Pons (tissue), 1 donor: Measurements from ENCODE around the gene ESYT2.

ENCODE experiments used
- DNase-seq: peaks from one replicate; pipeline ENCODE4 v3.0.0-alpha.2; 2016; ENCODE audit warnings: low spot score

The ESYT2 gene

DNA sequence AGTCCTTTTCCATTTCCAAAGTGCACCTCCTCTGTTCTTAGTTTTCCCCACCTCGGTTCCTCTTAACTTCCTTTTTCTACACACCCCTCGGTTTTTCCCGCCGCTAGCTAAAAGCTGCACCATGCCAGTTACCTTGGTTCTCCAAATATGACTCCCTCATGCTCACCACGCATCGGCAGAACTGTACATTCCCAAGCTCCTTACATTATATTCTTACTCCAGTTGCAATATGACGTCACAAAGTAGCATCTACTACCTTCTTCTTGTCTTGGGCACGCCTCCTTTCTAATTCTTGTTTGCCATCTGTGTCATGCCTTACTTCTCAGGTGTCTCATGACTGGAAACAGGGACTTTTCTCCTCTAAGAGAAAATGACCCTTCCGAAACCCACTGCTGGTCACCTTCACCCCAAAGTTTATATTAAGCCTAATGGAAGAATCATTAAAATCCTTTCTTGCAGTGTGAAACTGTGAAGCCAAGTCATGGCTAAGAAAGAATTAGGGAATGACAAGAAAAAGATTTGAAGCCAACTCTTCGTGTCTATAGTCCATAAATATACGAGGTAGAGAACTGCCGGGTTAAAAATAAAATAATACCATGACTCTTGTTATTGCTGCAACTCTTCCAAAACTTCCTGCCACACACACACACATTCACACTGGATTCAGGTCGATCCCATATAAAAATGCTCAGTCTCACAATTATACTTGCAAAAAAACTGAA lies 1.7 kb downstream of the ESYT2 start:
- peak; percentile 22 for DNase-seq

DNA sequence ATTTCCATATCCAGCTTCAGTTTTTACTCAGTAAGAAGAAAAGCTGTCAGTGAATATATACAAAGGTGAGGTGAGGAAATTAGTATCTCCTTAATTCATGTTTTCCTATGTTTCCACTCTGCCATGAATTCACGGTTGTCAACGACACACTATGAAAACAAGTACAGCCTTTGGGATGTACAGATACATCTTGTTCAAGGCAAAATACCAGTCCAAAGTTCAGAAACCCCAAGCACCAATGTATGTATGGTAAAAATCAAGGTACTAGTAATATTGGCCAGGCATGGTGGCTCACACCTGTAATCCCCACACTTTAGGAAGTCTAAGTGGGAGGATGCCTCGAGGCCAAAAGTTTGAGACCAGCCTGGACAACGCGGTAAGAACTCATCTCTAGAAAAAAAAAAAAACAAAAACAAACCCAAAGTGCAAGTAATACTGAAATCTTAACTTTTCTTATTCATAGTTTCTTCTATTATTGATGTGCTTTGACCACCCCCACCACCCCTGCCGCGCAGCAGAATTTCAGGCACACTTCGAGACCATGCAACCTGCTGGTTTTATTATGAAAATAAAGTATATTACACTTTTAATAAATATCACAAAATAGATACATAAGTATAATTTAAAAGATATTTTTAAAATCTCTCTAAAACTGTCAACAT lies 3.5 kb downstream of the ESYT2 start:
- DNase-seq = no peak

DNA sequence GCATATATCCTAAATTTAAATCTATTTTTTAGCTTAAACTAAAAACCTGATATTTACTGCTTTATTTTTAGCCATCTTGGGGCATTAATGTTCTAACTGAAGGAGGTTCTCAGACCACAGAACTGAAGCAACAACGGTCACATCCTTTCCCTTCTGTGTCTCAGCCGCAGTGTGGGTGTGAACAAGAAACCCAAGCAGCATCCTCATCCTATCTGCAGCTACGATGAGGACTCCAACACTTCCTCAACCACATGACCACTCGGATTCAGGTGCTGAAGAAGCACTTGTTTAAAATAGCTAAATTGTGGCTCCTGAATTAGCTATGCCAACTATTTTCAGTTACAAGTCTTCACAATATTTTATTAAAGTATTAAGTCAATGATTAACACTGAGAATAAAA lies 5.3 kb downstream of the ESYT2 start:
- no peak for DNase-seq

GRCh38 chr7:158821171-158822031 lies 7.9 kb downstream of the ESYT2 start:
- no peak for DNase-seq

GRCh38 chr7:158820656-158821055 lies 8.7 kb downstream of the ESYT2 start:
- no peak for DNase-seq

DNA sequence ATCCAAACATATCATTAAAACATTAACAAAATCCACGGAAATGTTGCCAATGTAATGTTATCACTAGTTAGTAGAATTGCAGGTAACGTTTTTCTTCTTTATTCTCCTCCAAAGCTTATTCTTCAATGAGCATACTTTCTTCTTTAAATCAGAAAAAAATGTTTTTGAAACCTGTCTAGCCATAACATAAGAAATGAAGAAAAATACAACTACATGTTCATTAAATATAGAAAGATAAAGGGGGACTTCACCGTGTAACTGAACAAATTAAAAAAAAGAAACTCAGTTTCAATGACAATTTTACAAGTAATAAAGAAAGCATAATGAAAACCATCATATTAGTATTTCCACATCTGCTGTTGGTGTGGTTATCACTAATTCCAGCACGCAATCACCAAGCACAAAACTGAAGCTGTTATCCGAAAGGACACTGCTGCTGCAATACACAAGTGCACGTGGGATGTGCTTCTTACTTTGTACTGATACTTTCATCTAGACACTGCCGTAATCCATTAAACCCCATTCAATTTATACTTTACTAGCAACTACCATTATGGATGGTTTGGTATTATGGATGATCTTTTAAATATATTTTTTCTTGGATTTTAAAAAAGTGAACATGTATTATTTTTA lies 9.6 kb downstream of the ESYT2 start:
- no peak for DNase-seq

GRCh38 chr7:158818325-158819213 lies 10.7 kb downstream of the ESYT2 start:
- DNase-seq = peak; percentile 56

DNA sequence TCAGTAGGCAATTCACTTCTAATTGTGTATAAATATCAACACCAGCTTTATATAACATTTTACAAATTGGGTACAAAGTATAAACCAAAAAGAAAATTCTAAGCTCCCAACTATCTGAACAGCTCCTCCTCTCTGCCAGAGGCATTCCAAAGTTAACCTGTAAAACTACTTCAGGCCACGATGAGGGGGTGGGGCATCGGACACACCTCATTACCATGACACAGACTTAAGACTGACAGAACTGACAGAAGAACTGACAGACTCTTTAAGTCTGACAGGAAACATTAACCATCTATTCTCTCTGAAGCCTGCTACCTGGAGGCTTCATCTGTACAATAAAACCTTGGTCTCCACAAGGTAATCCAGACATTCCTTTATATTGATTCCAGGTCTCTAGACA lies 12.3 kb downstream of the ESYT2 start:
- no peak for DNase-seq

DNA sequence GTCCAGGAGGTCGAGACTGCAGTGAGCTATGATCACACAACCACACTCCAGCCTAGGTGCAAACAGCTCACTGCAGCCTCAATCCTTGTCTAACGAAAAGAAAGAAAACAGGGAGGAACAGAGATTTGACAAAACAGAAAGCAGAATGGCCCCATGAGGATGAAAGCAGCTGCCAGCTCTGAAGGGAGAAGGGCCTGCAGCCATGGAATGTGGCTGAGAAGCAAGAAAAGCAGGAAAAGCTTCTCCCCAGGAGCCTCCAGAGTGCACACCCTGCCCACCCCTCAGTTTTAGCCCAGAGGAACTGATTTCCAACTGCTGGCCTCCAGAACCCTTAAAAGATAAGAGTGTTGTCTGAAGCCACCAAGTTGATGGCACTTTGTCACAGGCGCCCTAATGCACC lies 13.0 kb downstream of the ESYT2 start:
- DNase-seq = no peak

DNA sequence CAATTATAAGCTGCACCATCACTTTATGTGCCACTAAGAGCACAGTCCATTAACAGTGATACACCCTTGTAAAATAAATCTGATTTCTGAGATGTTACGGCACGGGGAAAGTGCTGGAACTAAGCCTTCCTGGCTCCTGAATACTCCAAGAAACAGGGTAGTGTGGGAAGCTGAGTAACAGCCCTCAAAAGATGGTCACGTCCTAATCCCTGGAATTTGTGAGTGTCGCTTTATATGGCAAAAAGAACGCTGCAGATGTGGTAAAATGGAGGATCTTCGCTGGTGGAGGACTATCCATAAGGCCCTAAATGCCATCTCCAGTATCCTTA lies 13.5 kb downstream of the ESYT2 start:
- DNase-seq = no peak

- DNase-seq = no peak
Measured at GRCh38 chr7:158815083-158815799, 14.1 kb downstream of the ESYT2 start.

DNA sequence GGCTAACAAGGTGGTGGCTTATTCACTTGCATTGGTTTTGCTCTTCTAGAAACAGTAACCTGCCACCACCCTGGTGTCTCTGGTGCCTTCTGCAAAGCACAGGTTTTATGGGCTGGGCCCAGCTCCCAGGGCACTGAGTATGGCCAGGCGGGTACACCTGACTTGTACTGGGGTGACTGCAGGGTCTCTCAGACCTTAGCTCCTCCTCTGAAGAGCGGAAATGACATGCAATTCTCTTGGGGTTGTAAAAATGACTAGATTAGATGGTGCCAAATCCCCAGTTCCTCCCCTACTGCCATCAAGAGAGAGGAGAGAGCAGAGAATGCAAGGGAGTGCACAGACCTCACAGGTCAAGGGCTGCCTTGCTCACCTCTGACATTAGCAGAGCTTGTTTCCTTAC lies 14.7 kb downstream of the ESYT2 start:
- DNase-seq = no peak

- DNase-seq = no peak
Measured at GRCh38 chr7:158812684-158813083, 16.6 kb downstream of the ESYT2 start.

DNA sequence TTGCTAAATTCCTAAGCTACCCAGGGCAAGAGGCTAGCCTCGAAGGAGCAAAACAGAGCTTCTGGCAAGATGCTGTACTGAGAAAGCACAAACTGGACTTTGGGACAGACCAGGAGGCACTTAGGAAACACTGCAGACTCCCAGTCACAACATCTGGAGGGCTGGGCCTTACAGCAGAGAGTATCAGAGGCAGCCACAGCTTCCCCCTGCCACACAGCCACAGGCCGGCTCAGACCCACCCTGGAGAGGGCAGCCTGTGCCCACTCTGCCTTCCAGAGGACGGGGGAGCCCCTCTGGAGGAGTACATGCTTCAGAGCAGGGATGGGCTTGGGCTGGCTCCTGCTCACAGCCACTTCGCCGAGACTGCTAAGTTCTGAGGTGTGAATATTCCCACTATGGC lies 17.4 kb downstream of the ESYT2 start:
- DNase-seq = no peak

DNA sequence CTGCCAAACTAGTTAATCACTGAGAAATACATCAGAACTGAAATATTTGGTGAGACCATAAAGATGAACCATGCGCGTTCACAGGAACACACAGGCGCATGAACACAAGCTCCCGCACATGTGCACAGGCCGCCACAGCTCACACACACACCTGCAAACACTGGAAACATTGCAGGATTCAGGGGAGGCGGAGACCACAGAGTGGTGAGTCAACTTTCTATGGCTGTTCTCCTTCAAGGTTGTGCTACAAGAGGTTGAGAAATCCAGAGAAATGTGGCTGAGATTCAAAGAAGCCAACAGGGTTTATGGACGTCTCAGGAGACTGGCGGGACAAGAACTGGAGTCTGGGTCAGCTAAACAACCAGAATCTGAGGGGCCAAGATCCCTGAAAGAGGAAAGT lies 17.8 kb downstream of the ESYT2 start:
- DNase-seq = no peak

DNA sequence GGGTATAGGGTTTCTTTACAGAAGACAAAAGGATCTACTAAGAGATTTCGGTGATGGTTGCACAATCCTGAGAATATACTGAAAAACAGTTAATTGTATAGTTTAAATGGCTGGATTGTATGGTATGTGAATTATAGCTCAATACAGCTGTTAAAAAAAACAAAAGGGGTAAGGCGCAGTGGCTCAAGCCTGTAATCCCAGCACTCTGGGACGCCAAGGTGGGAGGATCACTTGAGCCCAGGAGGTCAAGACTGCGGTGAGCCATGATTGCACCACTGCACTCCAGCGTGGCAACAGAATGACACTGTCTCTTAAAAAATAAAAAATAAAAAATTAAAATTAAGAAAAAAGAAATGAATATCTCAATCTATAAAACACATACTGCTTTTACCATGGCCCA lies 18.5 kb downstream of the ESYT2 start:
- DNase-seq = no peak

DNA sequence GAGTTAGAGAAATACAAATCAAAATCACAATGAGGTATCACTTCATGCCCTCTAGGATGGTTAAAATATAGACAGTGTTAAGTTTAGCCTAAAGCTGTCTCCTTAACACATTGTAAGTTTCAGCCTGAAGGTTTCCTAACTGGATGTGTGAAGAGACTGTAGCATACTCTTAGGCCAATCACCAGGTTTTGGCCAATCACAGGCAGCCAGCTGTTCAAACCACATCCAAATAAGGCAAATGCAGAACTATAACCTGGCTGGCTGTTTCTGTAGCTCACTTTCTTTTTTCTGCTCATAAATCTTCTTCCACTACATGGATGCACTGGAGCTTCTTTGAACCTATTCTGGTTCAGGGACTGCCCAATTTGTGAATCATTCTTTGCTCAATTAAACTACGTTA lies 19.7 kb downstream of the ESYT2 start:
- no peak for DNase-seq

DNA sequence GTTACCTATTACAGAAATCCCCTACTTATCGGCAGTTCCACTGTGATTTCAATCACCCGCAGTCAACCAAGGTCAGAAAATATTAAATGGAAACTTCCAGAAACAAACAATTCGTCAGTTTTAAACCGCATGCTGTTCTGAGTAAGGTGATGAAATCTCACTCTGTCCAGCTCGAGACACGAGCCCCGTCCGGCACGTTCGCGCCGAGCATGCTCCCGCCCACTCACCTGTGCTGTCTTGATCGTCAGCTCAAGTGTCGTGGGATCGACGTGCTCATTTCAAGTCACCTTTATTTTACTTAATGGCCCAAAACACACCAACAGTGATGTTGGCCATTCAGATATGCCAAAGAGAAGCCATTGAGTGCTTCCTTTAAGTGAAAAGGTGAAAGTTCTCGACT lies 21.2 kb downstream of the ESYT2 start:
- DNase-seq = no peak

DNA sequence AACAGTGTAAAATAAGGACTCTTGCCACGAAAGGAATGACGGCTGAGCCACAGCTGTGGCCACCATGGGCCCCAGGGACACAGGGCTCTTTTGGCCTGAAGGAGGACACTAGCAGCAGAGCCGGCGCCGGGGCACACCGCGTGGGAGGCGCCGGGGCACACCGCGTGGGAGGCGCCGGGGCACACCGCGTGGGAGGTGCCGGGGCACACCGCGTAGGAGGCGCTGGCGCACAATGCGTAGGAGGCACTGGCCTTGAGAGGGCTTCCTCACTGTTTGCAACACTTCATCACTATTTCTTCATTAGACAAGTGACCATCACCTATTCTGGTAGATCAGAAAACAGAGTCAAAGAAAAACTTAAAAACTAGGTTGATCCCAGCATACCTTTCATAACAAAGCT lies 23.4 kb downstream of the ESYT2 start:
- no peak for DNase-seq

GRCh38 chr7:158805414-158805813 lies 23.9 kb downstream of the ESYT2 start:
- no peak for DNase-seq

DNA sequence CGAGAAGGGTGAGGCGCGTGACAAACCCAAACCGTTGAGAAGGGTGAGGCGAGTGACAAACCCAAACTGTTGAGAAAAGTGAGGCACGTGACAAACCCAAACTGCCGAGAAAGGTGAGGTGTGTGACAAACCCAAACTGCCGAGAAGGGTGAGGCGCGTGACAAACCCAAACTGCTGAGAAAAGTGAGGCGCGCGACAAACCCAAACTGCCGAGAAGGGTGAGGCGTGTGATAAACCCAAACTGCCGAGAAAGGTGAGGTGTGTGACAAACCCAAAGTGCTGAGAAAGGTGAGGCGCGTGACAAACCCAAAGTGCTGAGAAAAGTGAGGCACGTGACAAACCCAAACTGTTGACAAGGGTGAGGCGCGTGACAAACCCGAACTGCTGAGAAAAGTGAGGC lies 25.0 kb downstream of the ESYT2 start:
- DNase-seq = no peak
